DMS79 treated with DMSO at 0.1 percent for 48 hours (cell line): ENCODE data around the gene INKA2.

ENCODE experiments used
- DNase-seq: peaks from one replicate; lab custom pipeline; 2025; lab: John Stamatoyannopoulos, UW

The INKA2 gene

GRCh38 chr1:111739194-111739924 lies at the start of gene INKA2:
Gene INKA2 (minus strand): TSS chr1:111739395. CDS start chr1:111739242, 153 bp downstream.
- DNase-seq: peak; percentile 91

GRCh38 chr1:111786669-111787207 lies 47.5 kb upstream of the INKA2 start:
- no peak for DNase-seq

- no peak for DNase-seq
These were observed 45.2 kb upstream of the INKA2 start for GRCh38 chr1:111784273-111784901.

GRCh38 chr1:111779546-111779945 lies 40.4 kb upstream of the INKA2 start:
- DNase-seq: no peak

GRCh38 chr1:111778541-111779051 lies 39.4 kb upstream of the INKA2 start:
- DNase-seq: no peak

GRCh38 chr1:111778066-111778465 lies 38.9 kb upstream of the INKA2 start:
- DNase-seq: no peak

GRCh38 chr1:111777301-111777700 lies 38.1 kb upstream of the INKA2 start:
- DNase-seq: no peak

GRCh38 chr1:111776861-111777260 lies 37.7 kb upstream of the INKA2 start:
- no peak for DNase-seq

- DNase-seq: no peak
These were observed 37.2 kb upstream of the INKA2 start for GRCh38 chr1:111776391-111776790.

GRCh38 chr1:111775966-111776365 lies 36.8 kb upstream of the INKA2 start:
- DNase-seq: no peak

- DNase-seq: no peak
These were observed 31.7 kb upstream of the INKA2 start for GRCh38 chr1:111770916-111771315.

- peak; percentile 34 for DNase-seq
These were observed 30.4 kb upstream of the INKA2 start for GRCh38 chr1:111769517-111770146.

GRCh38 chr1:111768625-111769024 lies 29.4 kb upstream of the INKA2 start:
- DNase-seq: no peak

GRCh38 chr1:111768023-111768422 lies 28.8 kb upstream of the INKA2 start:
- no peak for DNase-seq

- no peak for DNase-seq
These were observed 23.1 kb upstream of the INKA2 start for GRCh38 chr1:111762332-111762731.

- DNase-seq: no peak
These were observed 22.5 kb upstream of the INKA2 start for GRCh38 chr1:111761717-111762116.

GRCh38 chr1:111758373-111758772 lies 19.2 kb upstream of the INKA2 start:
- no peak for DNase-seq

GRCh38 chr1:111756124-111756513 lies 16.9 kb upstream of the INKA2 start:
- DNase-seq: no peak

- DNase-seq: peak; percentile 99
These were observed 16.3 kb upstream of the INKA2 start, which contains the start of gene DDX20 for GRCh38 chr1:111755331-111756123. Gene DDX20 (plus strand): TSS chr1:111755901. CDS start chr1:111755925, 24 bp downstream.

GRCh38 chr1:111754984-111755330 lies 15.8 kb upstream of the INKA2 start:
- DNase-seq: peak; percentile 71

GRCh38 chr1:111751906-111752575 lies 12.8 kb upstream of the INKA2 start:
- no peak for DNase-seq
